Activated CD8-positive, alpha-beta memory T cell treated with anti-CD3 and anti-CD28 coated beads for 1 hour (primary cell): Measurements from ENCODE around the gene CNTNAP4.

ENCODE experiments used
- DNase-seq, 2 donors: peaks; one replicate each; pipeline ENCODE4 v3.0.0-alpha.2; 2020; ENCODE audit warnings: low read depth in 1 of 2; ENCODE audit errors: extremely low read depth in 1 of 2

CNTNAP4 gene

DNA sequence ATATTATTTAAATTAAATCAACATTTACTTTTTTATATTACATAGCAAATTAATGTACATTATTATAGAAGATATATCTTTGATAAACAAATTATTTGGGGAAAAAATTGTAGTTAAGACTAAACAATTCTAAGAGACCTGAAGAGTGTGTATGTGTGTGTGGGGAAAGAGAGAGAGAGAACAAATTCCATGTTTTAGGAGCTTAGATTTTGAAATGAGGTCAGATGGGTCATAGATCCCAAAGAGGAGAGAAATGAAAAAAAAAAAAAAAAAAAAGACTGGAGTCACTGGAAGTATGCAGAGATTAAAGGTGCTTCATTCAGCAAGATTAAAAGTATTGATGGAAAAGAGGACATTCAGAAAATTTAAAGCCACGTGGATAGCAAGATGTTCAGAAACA lies 206.8 kb downstream of the CNTNAP4 start:
- DNase-seq: no peak

GRCh38 chr16:76486740-76487139 lies 209.5 kb downstream of the CNTNAP4 start:
- no peak for DNase-seq

GRCh38 chr16:76487411-76488064 lies 210.3 kb downstream of the CNTNAP4 start:
- no peak for DNase-seq

DNA sequence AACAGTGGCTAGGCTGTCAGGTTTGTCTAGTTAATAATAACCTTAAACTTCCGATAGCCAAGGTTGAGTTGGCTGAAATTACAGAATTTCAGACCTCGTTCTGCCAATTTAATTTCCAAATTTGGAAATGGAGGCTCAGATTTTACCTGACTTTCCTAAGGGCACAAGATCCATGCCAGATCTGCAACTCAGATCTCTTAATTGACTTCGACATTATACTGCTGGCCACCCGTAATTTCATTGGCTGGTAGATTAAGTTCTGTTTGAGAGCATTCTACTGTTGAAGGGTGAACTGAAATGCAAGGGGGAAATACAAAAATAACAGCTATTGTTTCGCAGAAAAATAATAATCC lies 210.8 kb downstream of the CNTNAP4 start:
- DNase-seq: no peak

GRCh38 chr16:76490036-76490639 lies 212.9 kb downstream of the CNTNAP4 start:
- DNase-seq: no peak

DNA sequence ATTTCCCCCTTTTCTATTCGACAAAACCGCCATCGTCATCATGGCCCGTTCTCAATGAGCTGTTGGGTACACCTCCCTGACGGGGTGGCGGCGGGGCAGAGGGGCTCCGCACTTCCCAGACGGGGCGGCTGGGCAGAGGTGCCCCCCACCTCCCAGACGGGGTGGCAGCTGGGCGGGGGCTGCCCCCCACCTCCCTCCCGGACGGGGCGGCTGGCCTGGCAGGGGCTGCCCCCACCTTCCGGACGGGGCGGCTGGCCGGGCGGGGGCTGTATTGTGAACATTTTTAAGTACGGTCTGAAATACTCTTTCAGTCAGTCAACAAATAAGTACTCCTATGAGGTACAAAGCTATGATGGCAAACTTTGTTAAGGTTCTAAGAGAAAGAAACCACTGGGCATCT lies 222.8 kb downstream of the CNTNAP4 start:
- DNase-seq: no peak

DNA sequence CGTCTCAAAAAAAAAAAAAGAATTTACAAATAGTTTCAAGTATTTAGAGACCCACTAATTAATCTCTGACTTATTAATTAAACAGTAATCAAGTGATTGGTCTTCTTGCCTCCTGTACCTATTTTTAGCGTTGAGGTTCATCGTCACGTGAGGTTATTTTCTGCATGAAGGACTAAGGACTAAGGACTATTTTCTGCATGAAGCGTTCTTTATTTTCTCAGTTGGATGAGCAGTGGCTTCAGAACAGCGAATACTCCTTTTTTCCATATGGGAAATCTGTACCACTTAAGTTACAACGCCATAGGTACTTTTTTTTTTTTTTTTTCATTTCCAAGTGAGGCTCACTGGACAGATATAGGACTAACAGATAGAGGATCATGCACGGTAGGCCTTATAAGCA lies 224.9 kb downstream of the CNTNAP4 start:
- DNase-seq: no peak

DNA sequence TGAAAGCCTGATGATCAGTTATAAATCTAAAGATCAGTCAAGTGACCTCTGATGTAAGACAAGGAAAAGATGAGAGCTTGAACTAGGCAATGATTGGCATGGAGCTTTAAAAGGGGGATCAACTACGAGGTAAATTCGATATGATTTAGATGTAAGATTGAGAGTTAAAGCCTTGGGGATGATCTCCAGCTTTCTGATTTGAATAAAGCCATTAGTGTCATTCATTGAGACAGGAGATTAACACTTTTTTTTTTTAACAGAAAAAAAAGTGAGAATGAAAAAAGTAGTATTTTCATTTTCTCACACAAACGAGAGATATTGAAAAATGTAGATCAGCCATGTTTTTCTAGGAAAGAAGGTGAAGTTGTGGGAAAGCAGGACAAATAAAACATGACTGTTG lies 225.4 kb downstream of the CNTNAP4 start:
- DNase-seq: no peak

DNA sequence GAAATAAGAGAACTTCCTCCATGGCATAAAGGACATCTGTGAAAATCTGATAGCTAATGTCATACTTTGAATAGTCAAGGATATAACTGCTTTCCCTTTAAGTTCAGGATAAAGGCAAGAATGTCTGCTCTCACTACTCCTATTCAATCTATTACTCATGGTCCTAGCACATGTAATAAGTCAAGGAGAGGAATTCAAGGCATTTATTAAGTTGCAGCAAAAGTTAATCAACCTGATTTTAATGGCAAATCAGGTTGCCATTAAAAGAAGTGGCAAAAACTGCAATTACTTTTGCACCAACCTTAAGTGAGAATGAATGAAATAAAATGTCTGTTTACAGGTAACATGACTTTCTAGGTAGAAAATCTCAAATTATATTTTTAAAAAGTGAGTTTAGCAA lies 225.9 kb downstream of the CNTNAP4 start:
- DNase-seq: no peak

- no peak for DNase-seq
Observed at GRCh38 chr16:76511203-76511602, 234.0 kb downstream of the CNTNAP4 start.

- DNase-seq: no peak
Observed at GRCh38 chr16:76518781-76519180, 241.6 kb downstream of the CNTNAP4 start.

DNA sequence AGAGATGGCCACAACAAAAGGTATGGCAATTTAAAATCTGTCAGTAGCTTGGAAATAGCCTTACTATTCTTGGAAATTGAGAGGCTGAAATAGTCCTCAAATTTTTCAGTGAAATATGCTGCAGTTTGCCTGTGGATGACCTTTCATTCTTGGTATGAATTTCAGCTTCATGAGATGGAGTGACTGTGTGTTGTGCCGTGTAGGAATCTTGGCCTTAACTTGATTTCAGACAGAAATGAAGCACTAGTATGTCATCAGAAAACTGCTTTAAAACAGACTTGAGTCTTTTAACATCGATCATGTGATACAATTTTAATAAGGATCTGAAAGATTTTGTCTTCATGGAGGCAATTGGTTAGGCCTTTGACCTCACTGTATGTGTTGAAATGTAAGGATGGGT lies 247.2 kb downstream of the CNTNAP4 start:
- no peak for DNase-seq

DNA sequence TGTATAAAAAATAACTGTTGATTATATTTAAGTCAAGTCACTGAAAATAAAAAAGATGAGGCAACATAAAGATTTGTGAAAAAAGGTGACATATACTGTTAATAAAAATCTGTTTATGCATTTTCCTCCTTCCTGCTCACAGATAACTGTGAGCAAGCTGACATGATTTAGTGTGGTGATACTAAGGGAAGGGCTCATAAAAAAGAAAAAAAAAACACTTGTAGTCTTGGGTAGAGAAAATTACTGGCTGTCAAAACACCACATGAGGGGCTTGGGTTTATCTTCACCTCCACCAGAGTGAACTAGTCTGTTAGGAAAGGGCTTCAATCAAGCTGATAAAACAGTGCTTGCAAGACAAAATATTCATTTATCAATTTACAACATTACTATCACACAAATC lies 247.6 kb downstream of the CNTNAP4 start:
- no peak for DNase-seq

DNA sequence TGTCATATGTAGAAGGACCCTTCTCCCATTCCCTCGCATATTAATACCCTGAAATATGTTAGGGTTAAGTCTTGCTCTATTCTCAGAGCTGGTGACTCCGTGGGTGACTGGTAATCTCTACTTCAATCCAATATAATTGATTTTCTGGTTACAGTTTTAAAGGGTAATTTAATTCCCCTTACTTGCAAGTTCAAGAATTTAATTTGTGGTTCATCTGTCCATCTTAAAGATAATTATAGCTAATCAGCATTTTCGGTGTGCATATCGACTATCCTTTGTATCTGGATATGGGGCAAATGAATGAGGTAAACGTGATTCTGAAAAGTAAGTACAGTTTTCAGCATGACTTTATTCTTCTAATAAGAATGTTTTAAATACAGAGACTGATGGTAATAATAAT lies 250.0 kb downstream of the CNTNAP4 start:
- DNase-seq: no peak

GRCh38 chr16:76529120-76529519 lies 251.9 kb downstream of the CNTNAP4 start:
- no peak for DNase-seq

DNA sequence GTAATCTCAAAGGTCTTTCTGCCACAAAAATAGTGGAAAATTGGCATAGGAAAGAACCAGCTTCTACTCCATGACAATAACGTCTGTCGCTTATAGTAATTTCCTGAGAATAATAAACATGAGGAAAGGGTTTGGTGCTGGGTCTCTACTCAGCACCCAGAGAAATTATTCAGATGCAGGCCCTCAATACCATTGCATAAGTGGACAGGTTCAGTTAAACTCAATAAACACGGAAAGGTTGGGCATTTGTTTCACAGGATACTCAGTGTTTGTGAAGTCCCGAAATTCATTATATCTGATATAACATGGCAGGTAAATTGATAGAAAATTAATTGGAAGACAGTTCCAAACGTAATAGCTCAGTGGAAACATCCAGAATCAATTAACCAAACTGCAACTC lies 254.0 kb downstream of the CNTNAP4 start:
- no peak for DNase-seq

DNA sequence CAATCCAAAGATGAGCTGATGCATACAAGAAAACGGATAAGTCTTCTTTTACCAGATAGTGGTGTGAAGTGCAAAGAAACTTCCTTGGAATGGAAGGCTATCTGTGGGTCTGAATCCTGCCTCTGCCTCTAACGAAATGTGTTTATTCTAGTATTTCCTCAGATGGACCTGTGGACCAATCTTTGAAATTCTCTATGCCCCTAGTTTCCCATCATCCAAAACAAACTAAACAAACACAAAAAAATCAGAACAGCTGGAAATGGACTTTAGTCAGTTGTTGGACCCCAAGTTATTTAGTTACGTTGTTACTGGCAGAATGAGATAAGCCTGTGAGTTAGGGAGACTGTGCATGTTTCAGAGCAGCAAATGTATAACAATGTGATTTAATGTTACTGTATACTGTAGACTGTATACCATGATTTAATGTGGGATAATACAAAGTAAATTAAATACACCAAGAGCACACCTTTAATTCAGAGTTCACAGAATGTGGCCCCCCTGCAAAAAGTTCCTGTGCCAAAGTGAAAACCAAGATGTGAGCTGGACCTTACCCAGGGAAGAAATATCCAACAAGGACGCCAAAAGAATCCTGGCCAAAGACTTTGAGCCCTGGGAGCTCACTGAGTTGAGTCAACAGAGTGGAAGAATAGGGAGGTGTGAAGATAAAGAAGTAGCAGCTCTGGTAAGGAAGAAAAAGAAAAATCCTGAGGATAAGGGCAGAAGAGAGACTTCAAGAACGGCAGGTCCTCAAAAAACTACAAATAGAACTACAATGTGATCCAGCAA lies 255.2 kb downstream of the CNTNAP4 start:
- DNase-seq: no peak

DNA sequence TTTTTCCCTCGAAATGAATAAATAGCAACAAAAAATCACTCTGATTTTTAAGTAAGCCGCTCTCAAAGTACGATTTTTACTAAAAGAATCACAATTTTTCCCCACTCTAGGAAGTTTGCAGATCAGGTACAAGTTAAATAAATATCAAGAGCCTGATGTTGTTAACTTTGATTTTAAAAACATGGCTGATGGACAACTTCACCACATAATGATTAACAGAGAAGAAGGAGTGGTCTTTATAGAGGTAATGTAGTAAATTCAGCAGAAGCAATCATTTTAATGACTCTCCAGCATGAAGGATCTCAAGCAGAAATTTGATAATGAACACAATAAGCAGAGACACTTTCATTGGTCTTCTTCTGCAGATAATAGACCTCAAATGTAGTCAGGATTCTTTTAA lies 262.4 kb downstream of the CNTNAP4 start:
- no peak for DNase-seq

- no peak for DNase-seq
Observed at GRCh38 chr16:76541070-76541469, 263.9 kb downstream of the CNTNAP4 start.

GRCh38 chr16:76565542-76565941 lies 288.3 kb downstream of the CNTNAP4 start:
- DNase-seq: no peak

DNA sequence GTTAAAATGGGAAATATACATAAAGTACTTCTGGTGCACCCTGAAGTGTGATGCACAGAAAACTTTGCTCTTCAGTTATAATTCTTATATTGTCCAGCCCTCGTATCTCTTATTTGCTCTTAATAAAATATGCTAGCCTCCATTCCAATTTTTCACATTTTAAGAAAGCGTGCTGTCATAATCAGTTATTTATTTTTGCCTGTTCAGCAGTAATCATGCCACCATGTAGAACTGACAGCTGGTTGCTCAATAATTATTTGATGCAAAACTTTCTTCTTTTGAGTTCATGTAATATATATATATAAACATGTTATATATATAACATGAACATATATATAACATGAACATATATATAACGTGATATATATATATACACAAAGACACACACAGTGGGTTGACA lies 294.6 kb downstream of the CNTNAP4 start:
- no peak for DNase-seq

- no peak for DNase-seq
Observed at GRCh38 chr16:76573281-76573680, 296.1 kb downstream of the CNTNAP4 start.
